CD4-positive, alpha-beta T cell (primary cell): ENCODE measurements around the gene WIPI1. TPM values are rescaled to one million over a fixed set of nuclear protein-coding genes. Genes with fewer than 3 reads are reported as not detected.

Experiments used
- ATAC-seq: fragments of 200-7000 bp; cut with Tn5 transposase; one replicate; pipeline ENCODE4 v1.10.0; 2022; ENCODE audit warnings: mild to moderate bottlenecking; ENCODE audit not compliant: poor library complexity
- CTCF ChIA-PET: fragments of 350-600 bp; sonication (Branson Sonifier 250); formaldehyde crosslinking; loops from one replicate; lab custom pipeline; 2021; ENCODE audit warnings: antibody characterized with exemption, inconsistent platforms; lab: Charles Lee
- POLR2A ChIA-PET: fragments of 350-600 bp; sonication (Branson Sonifier 250); formaldehyde crosslinking; loops from one replicate; lab custom pipeline; 2021; ENCODE audit warnings: antibody characterized with exemption, inconsistent platforms; lab: Charles Lee
- DNase-seq, 14 experiments: peaks; one replicate each; pipeline ENCODE4 v3.0.0-alpha.2; 2013 to 2020; ENCODE audit warnings: mixed read lengths in 2 of 14
- H3K27ac ChIP-seq, 2 donors: one replicate each; pipeline versions ENCODE4 v1.5.1 to v1.7.0; 2013; ENCODE audit warnings: low read length in 2 of 2, low read depth in 1 of 2, mild to moderate bottlenecking in 1 of 2
- H3K27me3 ChIP-seq, 2 experiments: 1 replicate in 1 of 2; 2 replicates in 1 of 2; pipeline versions ENCODE4 v1.6.1 to v1.7.0; 2013; ENCODE audit warnings: low read length in 2 of 2, control low read depth in 1 of 2, mild to moderate bottlenecking in 1 of 2, moderate library complexity in 1 of 2; ENCODE audit not compliant: insufficient read depth in 2 of 2, control insufficient read depth in 1 of 2
- H3K36me3 ChIP-seq: one replicate; pipeline ENCODE4 v1.6.1; 2013; ENCODE audit warnings: low read length, control low read depth; ENCODE audit not compliant: insufficient read depth
- H3K4me1 ChIP-seq: one replicate; pipeline ENCODE4 v1.6.1; 2013; ENCODE audit warnings: low read length, control low read depth; ENCODE audit not compliant: insufficient read depth
- H3K4me3 ChIP-seq: one replicate; pipeline ENCODE4 v1.5.1; 2013; ENCODE audit warnings: mild to moderate bottlenecking, low read length, moderate library complexity
- H3K9me3 ChIP-seq, 2 experiments: 1 replicate in 1 of 2; 2 replicates in 1 of 2; pipeline versions ENCODE4 v1.6.1 to v1.7.0; 2013; ENCODE audit warnings: low read length in 2 of 2, mild to moderate bottlenecking in 2 of 2, control low read depth in 1 of 2, moderate library complexity in 1 of 2; ENCODE audit not compliant: control insufficient read depth in 1 of 2, insufficient read depth in 1 of 2
- H3K27ac Mint-ChIP-seq: one replicate; pipeline ENCODE4 v1.8.0; 2020; ENCODE audit warnings: mixed read lengths
- H3K27me3 Mint-ChIP-seq: one replicate; pipeline ENCODE4 v1.8.0; 2021; ENCODE audit warnings: mixed read lengths
- H3K36me3 Mint-ChIP-seq: one replicate; pipeline ENCODE4 v1.8.0; 2021; ENCODE audit warnings: low read depth, mixed read lengths
- H3K4me1 Mint-ChIP-seq: one replicate; pipeline ENCODE4 v1.8.0; 2021; ENCODE audit warnings: low read depth, mixed read lengths
- H3K4me3 Mint-ChIP-seq: one replicate; pipeline ENCODE4 v1.8.0; 2020; ENCODE audit warnings: mild to moderate bottlenecking, mixed read lengths
- H3K9me3 Mint-ChIP-seq: one replicate; pipeline ENCODE4 v1.8.0; 2020; ENCODE audit warnings: mixed read lengths
- CTCF ChIP-seq: fragments of 200-600 bp; IDR thresholded peaks from one replicate; pipeline ENCODE4 v1.8.0; 2022; ENCODE audit warnings: antibody characterized with exemption, mild to moderate bottlenecking
- intact Hi-C, 2 experiments: fragments of 100-400 bp; cut with DNase I in 1 of 2; cut with micrococcal nuclease in 1 of 2; formaldehyde crosslinking; loops; one replicate each; pipeline versions ENCODE4 v1.15.1 to v1.9.0; 2023 to 2025; cut with DNase I, micrococcal nuclease
- total RNA-seq, 174 experiments: library from RNA in 2 of 174; stranded (reverse) in 2 of 174; gene quantifications; one replicate each; pipeline ENCODE4 v1.2.3 and lab custom pipeline; 2021 to 2026

Gene WIPI1
- total RNA-seq, 2 experiments from 2014 or later: 2.0 to 2.6 TPM

GRCh38 chr17:68423251-68423650, 34.0 kb downstream of the WIPI1 start:
- Mint-ChIP-seq H3K27ac (no peak overlapping the region), H3K4me3 (no peak overlapping the region), H3K27me3 (no peaks in the 10 kb centered on the region), H3K36me3 (peaks cover 33% of the 10 kb centered on the region), H3K9me3 (no peaks in the 10 kb centered on the region), H3K4me1 (peaks cover 2% of the 10 kb centered on the region)
- Histone ChIP-seq H3K4me3 (no peak overlapping the region), H3K4me1 (no peaks in the 10 kb centered on the region), H3K36me3 (peaks cover 11% of the 10 kb centered on the region), H3K27ac (no peak overlapping the region), H3K9me3 (no peaks in the 10 kb centered on the region), H3K27me3 (no peaks in the 10 kb centered on the region)
- POLR2A ChIA-PET: interaction anchor here (1.0 kb wide), 1 partner anchor 9 kb away, joined by 3 read pairs; no protein-coding TSS in a partner anchor
- TF ChIP-seq CTCF: no peak
- CTCF ChIA-PET: interaction anchor here (0.6 to 1.2 kb wide), 2 partner anchors 13 to 896 kb away, joined by 3 read pairs; no protein-coding TSS in a partner anchor
- ATAC-seq: no peak
- DNase-seq: no peak
- intact Hi-C loops: no loop called here

GRCh38 chr17:68422821-68423220, 34.5 kb downstream of the WIPI1 start:
- H3K27ac ChIP-seq: no peak overlapping the region
- ATAC-seq (no peak), DNase-seq (no peak)
- H3K9me3 ChIP-seq: no peaks in the 10 kb centered on the region
- ChIA-PET POLR2A (interaction anchor here (1.0 kb wide), 1 partner anchor 9 kb away, joined by 3 read pairs; no protein-coding TSS in a partner anchor), CTCF (interaction anchor here (1.2 kb wide), 1 partner anchor 13 kb away, joined by 3 read pairs; no protein-coding TSS in a partner anchor)
- H3K36me3 Mint-ChIP-seq: peaks cover 33% of the 10 kb centered on the region
- H3K36me3 ChIP-seq: peaks cover 11% of the 10 kb centered on the region
- H3K4me3 Mint-ChIP-seq: no peak overlapping the region
- intact Hi-C loops: no loop called here
- TF ChIP-seq CTCF: no peak
- no peaks in the 10 kb centered on the region for H3K9me3 Mint-ChIP-seq
- peaks cover 7% of the 10 kb centered on the region for H3K4me1 Mint-ChIP-seq
- H3K27me3 Mint-ChIP-seq: no peaks in the 10 kb centered on the region
- no peak overlapping the region for H3K4me3 ChIP-seq
- H3K4me1 ChIP-seq: no peaks in the 10 kb centered on the region
- H3K27me3 ChIP-seq: no peaks in the 10 kb centered on the region
- H3K27ac Mint-ChIP-seq: no peak overlapping the region

GRCh38 chr17:68421486-68421885, 35.8 kb downstream of the WIPI1 start:
- POLR2A ChIA-PET: interaction anchor here (0.9 kb wide), 1 partner anchor 11 kb away, joined by 3 read pairs; no protein-coding TSS in a partner anchor

More at GRCh38 chr17:68421486-68421885, 35.8 kb downstream of the WIPI1 start:
- CTCF ChIA-PET: no interaction called here
- peaks cover 0 to 3% of the 10 kb centered on the region in 2 experiments for H3K9me3 ChIP-seq
- TF ChIP-seq CTCF: no peak
- ATAC-seq (no peak), DNase-seq (no peak)
- no peak overlapping the region for H3K27ac Mint-ChIP-seq
- peaks cover 37% of the 10 kb centered on the region for H3K36me3 Mint-ChIP-seq
- H3K9me3 Mint-ChIP-seq: no peaks in the 10 kb centered on the region
- no peaks in the 10 kb centered on the region for H3K4me1 ChIP-seq
- no peak overlapping the region for H3K4me3 Mint-ChIP-seq
- H3K36me3 ChIP-seq: peaks cover 11% of the 10 kb centered on the region
- H3K27ac ChIP-seq: no peak overlapping the region
- H3K4me3 ChIP-seq: no peak overlapping the region
- H3K27me3 ChIP-seq: no peaks in the 10 kb centered on the region
- H3K4me1 Mint-ChIP-seq: peaks cover 11% of the 10 kb centered on the region
- H3K27me3 Mint-ChIP-seq: no peaks in the 10 kb centered on the region
- intact Hi-C loops: no loop called here
